Body of pancreas (tissue), 4 donors: ENCODE results near the gene TXNRD2.

Experiments used
- CTCF ChIP-seq, 7 experiments: fragments of 450-650 bp in 4 of 7; fragments of 200-600 bp in 3 of 7; sonication (generic) in 3 of 7; IDR thresholded peaks; one replicate each; pipeline ENCODE4 v1.5.1; 2016 to 2019; ENCODE audit warnings: antibody characterized with exemption in 7 of 7
- POLR2A ChIP-seq, 3 donors: fragments of 450-650 bp; IDR thresholded peaks; one replicate each; pipeline ENCODE4 v1.6.1; 2016; ENCODE audit warnings: antibody characterized with exemption in 3 of 3, mild to moderate bottlenecking in 2 of 3

- TF ChIP-seq CTCF (IDR thresholded peaks at IDR 0.05): no peak
- no peak for TF ChIP-seq POLR2A (IDR thresholded peaks at IDR 0.05)
Measured at GRCh38 chr22:19929586-19930550, 11.8 kb downstream of the TXNRD2 start.
